DOHH2 (cell line): Measurements from ENCODE around the gene HRCT1.

Experiments
- EZH2phosphoT487 ChIP-seq: fragments of 200-600 bp; sonication (generic); IDR thresholded peaks from 2 replicates; pipeline ENCODE4 v1.6.1; 2017; ENCODE audit warnings: borderline replicate concordance, mild to moderate bottlenecking, antibody characterized with exemption, low read length, moderate library complexity, mixed read lengths
- TF ChIP-seq, protein P1 (sequence below): fragments of 200-600 bp; sonication (generic); IDR thresholded peaks from one replicate; pipeline ENCODE4 v1.5.1; 2014; ENCODE audit warnings: antibody characterized with exemption, mild to moderate bottlenecking, low read depth, low read length; ENCODE audit not compliant: poor library complexity, severe bottlenecking

DNA sequence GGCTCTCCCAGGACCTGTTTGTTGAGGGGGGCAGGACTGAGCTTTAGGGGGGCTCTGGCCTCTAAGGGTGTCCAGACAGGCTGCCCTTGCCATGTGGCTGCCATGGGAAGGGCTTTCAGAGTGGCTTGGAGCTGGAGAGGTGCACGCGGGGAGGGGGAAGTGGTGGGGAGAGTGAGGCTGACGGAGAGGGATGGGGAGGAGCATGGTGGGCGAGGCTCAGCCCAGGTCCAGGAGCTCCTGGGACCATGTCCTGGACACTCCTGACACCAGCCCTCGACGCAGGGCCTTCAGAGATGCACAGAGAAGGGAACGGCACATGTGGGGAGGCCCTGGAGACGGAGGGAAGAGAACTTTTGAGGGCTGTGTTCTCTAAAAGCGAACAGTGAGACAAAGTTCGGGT lies 5.7 kb downstream of the HRCT1 start:
- TF ChIP-seq, protein P1, sequence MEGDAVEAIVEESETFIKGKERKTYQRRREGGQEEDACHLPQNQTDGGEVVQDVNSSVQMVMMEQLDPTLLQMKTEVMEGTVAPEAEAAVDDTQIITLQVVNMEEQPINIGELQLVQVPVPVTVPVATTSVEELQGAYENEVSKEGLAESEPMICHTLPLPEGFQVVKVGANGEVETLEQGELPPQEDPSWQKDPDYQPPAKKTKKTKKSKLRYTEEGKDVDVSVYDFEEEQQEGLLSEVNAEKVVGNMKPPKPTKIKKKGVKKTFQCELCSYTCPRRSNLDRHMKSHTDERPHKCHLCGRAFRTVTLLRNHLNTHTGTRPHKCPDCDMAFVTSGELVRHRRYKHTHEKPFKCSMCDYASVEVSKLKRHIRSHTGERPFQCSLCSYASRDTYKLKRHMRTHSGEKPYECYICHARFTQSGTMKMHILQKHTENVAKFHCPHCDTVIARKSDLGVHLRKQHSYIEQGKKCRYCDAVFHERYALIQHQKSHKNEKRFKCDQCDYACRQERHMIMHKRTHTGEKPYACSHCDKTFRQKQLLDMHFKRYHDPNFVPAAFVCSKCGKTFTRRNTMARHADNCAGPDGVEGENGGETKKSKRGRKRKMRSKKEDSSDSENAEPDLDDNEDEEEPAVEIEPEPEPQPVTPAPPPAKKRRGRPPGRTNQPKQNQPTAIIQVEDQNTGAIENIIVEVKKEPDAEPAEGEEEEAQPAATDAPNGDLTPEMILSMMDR, result no peak
- no peak for TF ChIP-seq EZH2phosphoT487
